Measurements from ENCODE around the gene STT3A. TPM values are rescaled to one million over a fixed set of nuclear protein-coding genes. Genes with fewer than 3 reads are reported as not detected.
A peak's percentile ranks its signal among the peaks of the same experiment; 100 is the strongest.

STT3A gene
- total and polyA plus RNA-seq, 11 donors, result 21.5 to 98.6 (median 59.1) TPM

DNA sequence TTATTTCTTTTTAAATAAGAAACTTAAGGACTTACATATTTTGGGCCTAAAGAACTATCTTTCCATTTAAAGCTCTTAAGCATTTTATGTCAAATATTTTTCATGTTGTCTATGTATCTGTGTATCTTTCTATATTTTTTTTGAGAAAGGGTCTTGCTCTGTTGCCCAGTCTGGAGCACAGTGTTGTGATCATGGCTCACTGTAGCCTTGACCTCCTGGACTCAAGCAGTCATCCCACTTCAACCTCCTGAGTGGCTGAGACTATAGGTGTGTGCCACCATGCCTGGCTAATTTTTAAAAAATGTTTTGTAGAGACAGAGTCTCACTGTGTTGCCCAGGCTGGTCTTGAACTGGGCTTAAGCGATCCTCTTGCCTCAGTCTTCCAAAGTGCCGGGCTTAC is 8.0 kb downstream of the STT3A start:
- ATAC-seq, result no peak
- no peak for DNase-seq
- WGBS, 4 donors, result 85 to 99% (median 98%) methylated on average over 2 of the region's 2 CpGs
- intact Hi-C loops (cut with DNase I), result no loop called here
- Histone ChIP-seq H3K4me1 (peaks cover 0 to 4% (median 0%) of the 10 kb centered on the region in 12 donors), H3K9me3 (no peaks in the 10 kb centered on the region), H3K36me3 (peaks cover 0 to 100% (median 89%) of the 10 kb centered on the region in 9 donors), H3K27me3 (no peaks in the 10 kb centered on the region), H3K27ac (no peak overlapping the region), H3K4me3 (no peak overlapping the region)
- TF ChIP-seq, protein P1, sequence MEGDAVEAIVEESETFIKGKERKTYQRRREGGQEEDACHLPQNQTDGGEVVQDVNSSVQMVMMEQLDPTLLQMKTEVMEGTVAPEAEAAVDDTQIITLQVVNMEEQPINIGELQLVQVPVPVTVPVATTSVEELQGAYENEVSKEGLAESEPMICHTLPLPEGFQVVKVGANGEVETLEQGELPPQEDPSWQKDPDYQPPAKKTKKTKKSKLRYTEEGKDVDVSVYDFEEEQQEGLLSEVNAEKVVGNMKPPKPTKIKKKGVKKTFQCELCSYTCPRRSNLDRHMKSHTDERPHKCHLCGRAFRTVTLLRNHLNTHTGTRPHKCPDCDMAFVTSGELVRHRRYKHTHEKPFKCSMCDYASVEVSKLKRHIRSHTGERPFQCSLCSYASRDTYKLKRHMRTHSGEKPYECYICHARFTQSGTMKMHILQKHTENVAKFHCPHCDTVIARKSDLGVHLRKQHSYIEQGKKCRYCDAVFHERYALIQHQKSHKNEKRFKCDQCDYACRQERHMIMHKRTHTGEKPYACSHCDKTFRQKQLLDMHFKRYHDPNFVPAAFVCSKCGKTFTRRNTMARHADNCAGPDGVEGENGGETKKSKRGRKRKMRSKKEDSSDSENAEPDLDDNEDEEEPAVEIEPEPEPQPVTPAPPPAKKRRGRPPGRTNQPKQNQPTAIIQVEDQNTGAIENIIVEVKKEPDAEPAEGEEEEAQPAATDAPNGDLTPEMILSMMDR (IDR thresholded peaks at IDR 0.05), result no peak
- TF ChIP-seq POLR2A (IDR thresholded peaks at IDR 0.05), result no peak

DNA sequence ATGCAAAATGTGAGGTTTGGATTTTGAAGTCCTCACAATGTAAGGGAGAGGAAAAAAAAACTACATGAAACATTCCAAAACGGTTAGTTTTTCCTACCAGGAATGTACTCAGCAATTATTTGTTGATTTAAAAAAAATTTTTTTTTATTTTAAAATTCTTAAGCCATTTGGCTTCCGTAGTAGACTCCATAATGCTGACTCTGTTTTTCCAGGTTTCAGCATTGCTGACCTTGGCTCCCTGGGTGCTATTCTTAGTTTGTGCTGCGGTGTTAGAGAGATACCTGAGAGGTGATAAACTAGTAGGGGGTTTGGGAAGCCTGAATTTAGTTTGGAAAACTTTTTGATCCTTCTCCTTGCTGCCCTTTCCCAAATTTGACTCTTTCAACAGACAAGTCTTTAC is 10.6 kb downstream of the STT3A start:
- no peak for DNase-seq
- no peak overlapping the region for H3K4me3 ChIP-seq
- WGBS, 4 donors, result 70 to 75% (median 72%) methylated on average over 3 of the region's 3 CpGs
- H3K9me3 ChIP-seq, result no peaks in the 10 kb centered on the region
- H3K4me1 ChIP-seq, result peaks cover 0 to 4% (median 0%) of the 10 kb centered on the region in 12 donors
- peak in 1 of 4 donors; percentile 67 for ATAC-seq
- peak overlapping the region in 1 of 12 donors; percentile 8 for H3K27ac ChIP-seq
- TF ChIP-seq, protein P1 (IDR thresholded peaks at IDR 0.05), result no peak
- TF ChIP-seq POLR2A (IDR thresholded peaks at IDR 0.05), result no peak
- intact Hi-C loops (cut with DNase I), result no loop called here
- no peaks in the 10 kb centered on the region for H3K27me3 ChIP-seq
- peaks cover 0 to 100% (median 99%) of the 10 kb centered on the region in 9 donors for H3K36me3 ChIP-seq

DNA sequence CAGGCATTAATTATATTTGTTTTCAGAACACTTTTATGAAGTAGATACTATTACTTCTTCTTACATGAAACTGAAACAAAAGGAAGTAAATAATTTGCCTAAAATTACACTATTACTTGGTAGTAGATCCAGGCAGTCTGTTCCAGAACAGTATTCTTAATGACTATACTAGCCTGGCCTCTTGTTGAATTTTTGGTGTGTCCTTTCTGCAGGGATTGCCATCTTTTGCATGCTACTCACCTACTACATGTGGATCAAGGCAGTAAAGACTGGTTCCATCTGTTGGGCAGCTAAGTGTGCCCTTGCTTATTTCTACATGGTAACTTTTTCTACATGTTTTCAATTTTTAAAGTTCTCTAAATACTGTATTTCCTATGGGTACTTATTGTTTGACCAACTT is 12.8 kb downstream of the STT3A start:
- Histone ChIP-seq H3K9me3 (no peaks in the 10 kb centered on the region), H3K4me1 (peaks cover 0 to 4% (median 0%) of the 10 kb centered on the region in 12 donors), H3K4me3 (no peak overlapping the region), H3K36me3 (peaks cover 0 to 100% (median 99%) of the 10 kb centered on the region in 9 donors), H3K27me3 (no peaks in the 10 kb centered on the region), H3K27ac (no peak overlapping the region)
- DNase-seq (no peak), ATAC-seq (no peak)
- no peak for TF ChIP-seq POLR2A (IDR thresholded peaks at IDR 0.05)
- TF ChIP-seq, protein P1 (IDR thresholded peaks at IDR 0.05), result no peak
- intact Hi-C loops (cut with DNase I), result no loop called here

DNA sequence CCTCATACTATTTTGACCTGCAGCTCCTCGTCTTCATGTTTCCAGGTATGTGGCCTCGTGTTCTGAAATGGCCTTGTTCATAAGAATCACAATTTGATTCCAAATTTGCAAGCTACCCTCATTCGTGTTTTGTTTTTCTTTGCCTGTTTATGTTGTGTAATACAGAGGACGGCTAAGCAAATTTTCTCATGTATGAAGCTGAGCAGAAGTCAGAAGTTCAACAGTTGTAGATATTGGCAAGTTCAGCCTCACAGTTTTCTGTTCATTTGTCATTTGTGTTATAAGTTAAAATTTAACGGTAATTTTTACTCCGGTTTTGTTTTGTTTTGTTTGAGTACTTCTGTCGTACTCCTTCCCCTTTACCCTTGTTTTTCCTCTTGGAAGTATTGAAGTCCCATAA is 16.9 kb downstream of the STT3A start:
- 83 to 94% (median 87%) methylated on average over 7 of the region's 7 CpGs for WGBS, 4 donors
- H3K27me3 ChIP-seq, result no peaks in the 10 kb centered on the region
- no peak for ATAC-seq
- H3K9me3 ChIP-seq, result no peaks in the 10 kb centered on the region
- H3K4me3 ChIP-seq, result no peak overlapping the region
- DNase-seq, result no peak
- TF ChIP-seq, protein P1 (IDR thresholded peaks at IDR 0.05), result no peak
- no peak for TF ChIP-seq POLR2A (IDR thresholded peaks at IDR 0.05)
- intact Hi-C loops (cut with DNase I), result no loop called here
- no peak overlapping the region for H3K27ac ChIP-seq
- no peaks in the 10 kb centered on the region for H3K4me1 ChIP-seq
- peaks cover 0 to 100% (median 100%) of the 10 kb centered on the region in 9 donors for H3K36me3 ChIP-seq

Measured in heart left ventricle (tissue), 16 donors.